NCI-H1694 treated with DMSO at 0.1 percent for 48 hours (cell line): ENCODE measurements around the gene NOL6.

Source experiments
- DNase-seq: peaks from one replicate; lab custom pipeline; 2025; lab: John Stamatoyannopoulos, UW

NOL6 gene

DNA sequence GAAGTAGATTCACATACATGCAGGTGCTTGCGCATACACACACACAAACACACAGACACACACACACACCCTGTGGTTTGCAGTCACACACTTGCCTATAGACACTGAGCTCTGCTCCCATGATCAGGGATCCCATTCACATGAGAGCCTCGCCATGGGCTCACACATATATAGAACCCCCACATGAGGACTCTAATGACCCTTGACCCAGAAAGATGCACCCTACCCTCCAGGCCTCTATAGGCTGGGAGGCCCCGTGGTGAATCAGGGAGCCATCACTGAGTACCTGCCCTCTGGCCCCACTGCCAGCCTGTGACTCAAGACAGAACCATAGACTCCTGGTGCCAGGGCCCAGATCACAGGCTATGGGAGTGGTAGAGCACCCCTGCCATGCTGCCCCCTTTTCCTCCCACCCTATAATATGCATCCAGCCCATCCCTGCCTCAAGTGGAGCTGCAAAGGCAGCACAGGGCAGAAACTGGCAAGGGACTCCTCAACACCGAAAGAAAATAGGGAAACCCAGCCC, 23.0 kb downstream of the NOL6 start:
- no peak for DNase-seq

DNA sequence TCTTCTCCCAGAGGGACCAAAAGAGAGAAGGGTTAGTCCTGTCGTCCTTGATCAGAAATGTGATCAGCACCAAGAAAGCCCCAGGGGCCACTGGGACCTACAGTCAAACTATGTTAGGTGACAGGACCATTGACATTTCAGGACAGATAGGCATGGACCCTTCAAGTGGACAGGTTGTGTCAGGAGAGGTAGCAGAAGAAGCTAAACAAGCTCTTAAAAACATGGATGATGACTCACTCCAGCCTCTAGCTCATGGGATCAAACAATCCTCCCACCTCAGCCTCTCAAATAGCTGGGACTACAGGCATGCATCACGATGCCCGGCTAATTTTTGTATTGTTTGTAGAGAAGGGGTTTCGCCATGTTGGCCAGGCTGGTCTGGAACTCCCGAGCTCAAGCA, 24.0 kb downstream of the NOL6 start:
- DNase-seq = no peak

DNA sequence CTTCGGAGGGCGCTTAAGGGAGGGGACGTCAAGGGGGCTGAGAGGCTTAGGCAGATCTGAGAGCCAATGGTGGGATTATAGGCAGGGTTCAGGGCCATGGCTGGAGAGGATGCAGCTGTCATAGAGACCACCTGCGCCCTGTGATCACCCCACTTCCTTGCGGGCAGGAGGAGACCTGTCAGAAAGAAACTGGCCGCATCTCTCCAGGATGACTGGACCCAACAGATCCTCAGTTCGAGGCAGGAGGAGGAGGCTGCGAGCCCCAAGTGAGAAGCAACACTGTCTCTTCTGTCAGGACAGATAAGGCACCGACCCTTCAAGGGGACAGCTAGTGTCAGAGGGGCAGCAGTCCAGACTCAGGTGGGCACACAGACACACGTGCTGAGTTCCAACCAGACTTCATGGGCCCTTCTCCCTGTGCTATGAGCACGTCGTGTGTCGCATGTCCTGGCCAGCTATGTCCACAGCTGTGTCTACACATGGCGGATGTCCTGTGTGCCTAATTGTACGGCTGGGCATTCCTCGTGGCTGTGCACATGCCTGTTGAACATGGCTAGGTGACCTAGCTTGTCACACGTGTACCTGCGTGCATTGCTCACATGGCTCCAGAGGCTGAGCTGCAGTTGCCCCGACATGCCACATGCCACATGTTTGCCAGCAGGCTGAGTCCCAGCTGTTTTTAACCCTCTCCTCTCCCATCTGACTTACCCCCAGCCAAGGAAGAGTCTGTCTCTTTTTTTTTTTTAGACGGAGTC, 25.7 kb downstream of the NOL6 start:
- peak; percentile 53 for DNase-seq

DNA sequence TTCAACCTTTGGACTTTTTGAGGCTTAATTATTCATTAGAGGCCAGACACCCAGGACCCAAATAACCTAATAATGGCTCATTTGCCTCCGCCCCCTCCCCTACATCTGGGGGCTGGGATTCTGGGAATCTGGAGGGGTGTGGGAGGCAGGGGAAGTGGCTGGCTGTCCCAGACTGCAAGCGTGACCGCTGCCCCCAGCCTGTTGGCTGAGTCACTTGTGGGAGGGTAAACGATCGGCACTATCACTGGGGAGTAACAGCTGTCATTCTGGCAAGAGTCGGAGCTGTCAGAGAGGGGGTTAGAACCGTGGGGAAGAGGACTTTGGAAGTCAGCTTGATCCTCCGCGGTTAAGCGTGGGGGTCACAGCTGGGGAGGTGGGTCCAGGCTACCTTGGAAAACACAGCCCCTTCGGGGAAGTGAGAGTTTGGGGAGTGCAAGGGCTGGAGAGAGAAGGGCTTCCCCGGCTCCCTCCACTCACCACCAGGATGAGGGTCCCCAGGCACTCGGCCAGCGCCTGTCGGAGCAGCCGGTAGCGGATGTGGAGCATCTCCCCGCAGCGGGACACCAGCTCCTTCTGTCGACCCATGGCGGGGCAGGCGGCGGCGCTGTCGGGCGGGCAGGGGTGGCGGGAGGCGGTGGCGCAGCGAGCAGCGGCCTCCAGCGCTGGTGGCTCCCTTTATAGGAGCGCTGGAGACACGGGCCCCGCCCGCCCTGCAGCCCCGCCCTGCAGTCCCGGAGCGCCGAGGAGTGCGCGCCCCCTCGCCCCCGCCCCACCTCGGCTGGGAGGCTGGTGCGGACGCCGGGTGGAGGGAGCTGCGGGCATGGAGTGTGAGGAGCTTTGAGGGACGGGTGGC, 26.6 kb downstream of the NOL6 start, which contains the start of gene AQP3:
AQP3 (minus strand) TSS at position 648 of the 853 bp plus-strand sequence; CDS start at position 585, 63 bp downstream.
- peak; percentile 83 for DNase-seq

DNA sequence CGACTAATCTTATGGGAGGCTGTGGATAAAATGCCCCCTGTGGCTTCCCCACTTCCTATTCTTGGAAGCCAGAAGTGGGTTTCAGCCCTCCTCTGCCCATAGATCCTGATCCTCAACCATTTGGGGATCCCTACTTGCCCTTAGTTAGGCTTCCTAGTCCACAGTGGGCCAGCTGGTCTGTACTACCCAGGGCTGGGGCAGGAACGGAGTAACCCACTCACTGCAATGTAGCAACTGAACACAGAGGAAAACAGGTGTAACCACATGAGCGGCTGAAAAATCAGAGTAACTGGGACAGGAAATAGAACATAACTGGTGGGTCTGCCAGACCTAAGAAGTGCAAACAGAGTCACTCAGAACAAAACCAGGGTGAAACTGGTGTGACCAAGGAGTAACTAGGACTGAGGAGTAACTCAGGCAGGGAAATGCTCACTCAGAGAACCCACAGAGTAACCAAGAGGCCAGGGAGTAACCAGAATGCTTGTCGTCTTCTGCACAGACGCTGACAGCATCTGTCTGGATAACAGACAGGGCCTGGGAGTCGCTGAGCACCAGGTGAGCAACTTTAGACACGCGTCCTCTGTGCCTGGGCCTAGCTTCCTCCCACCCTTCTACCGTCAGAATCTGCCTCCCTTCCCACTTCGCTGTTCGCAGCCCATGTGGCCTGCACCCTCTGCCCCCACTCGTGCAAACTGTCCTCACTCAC, 27.3 kb downstream of the NOL6 start:
- DNase-seq = peak; percentile 23

DNA sequence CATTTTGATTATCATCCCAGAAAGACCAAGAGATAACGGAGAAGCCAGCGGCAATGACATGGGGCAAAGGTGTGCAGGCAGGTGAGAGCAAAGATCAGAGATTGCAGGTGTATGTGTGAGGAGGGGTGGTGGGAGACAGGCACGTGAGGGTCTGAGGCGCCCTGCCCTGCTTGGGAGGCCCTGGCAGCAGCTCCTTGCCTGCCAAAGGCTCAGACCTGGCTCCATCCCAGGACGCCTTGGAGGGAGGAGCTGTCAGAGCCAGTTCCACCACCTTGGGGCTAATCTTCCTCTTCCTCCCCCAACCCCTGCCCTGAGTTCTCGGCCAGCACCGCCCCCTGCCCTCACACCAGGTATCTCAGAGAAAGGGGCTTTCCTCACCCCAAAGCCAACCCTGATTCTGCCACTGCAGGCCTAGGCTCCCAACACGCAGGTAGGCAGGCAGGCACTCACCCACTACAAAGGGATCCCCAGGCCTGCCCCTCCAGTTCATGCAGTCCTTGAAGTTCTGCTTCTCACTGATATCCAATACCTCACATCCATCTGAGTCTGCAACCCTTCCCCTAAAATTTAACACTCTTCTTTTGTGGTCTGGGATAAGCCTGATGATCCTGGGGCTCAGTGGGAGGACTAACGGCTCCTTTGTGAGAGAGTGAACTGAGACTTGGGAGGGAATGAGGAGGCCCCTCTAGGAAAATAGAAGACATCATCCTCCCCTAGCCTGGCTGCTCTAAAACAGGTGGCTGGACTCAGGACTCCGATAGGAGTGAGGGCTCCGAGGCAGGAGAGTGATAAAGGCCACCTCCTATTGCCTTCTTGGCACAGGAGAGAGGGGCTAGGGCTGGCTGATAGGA, 28.1 kb downstream of the NOL6 start:
- DNase-seq = no peak

DNA sequence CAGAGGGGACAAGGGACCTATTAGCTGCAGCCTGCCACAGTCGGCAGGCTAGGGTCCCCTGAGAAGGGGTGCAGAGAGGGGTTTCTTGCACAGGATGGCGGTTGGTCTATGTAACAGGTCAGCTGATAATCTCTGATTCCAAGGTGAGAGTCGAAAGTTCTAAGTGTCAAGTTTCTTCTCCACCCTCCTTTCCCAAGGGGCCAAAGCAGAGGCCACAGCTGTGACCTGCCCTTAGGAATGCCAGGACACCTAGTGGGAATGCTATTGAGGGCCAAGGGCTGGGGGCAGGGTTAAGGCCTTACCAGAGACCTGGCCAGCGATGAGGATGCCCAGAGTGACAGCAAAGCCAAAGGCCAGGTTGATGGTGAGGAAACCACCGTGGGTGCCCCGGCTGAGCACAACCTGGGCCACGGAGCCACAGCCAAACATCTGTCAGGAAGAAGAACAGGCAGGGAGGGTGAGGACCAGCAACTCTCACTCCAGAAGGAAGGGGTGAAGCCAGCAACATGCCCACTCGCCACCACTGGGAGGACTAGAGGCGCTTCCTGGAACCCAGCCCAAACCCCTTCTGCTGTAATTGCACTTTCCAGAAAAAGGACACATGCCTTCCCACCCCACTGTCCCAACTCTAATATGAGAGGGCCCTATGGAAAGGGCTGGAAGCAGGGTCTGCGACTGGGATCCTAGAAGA, 30.1 kb downstream of the NOL6 start:
- no peak for DNase-seq

DNA sequence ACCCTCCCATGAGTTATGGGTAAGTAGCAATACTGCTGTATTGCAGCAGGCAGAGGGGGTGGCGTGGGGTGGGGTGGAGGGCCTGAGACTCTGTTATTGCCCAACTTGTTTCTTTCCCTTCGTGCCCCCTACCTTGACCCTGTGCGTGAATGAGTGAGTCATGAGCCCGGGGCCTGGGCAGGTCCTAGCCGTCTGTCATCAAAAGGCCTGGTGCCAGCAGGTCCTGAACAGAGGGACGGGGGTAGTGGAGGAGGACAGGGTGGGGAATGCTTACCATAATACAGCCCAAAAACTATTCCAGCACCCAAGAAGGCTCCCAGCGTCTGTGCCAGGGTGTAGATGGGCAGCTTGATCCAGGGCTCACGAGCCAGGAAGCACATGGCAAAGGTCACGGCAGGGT, 30.7 kb downstream of the NOL6 start:
- no peak for DNase-seq

DNA sequence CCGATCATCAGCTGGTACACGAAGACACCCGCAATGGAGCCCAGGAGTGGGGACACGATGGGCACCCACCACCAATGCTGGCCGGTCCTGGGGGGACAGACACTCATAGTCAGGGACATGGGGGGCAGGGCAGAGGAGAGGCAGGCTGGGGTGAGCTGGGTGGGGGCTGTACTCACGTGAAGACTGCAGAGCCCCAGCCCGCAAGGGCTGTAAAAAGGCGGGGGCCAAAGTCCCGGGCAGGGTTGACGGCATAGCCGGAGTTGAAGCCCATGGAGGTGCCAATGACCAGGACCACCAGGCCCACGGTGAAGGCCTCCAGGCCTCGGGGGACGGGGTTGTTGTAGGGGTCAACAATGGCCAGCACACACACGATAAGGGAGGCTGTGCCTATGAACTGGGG, 31.6 kb downstream of the NOL6 start:
- no peak for DNase-seq

DNA sequence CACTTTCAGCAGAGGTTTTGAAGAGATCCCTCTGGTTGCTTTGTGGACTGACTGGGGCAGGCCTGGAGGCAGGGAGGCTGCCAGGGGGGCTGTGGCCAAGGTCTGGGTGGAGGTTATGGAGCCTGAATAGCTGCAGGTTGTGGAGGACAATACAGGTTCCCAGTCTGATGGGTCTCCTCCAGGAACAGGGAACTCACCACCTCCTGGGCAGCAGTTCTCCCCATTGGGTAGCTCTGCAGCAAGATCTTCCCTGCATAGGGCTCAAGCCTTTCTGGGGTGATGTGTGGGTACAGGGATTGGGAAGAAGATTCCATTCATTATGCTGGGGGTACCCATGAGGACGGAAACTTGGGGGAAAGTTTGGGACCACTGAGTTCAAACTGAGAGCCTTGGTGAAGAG, 33.1 kb downstream of the NOL6 start:
- DNase-seq = no peak

DNA sequence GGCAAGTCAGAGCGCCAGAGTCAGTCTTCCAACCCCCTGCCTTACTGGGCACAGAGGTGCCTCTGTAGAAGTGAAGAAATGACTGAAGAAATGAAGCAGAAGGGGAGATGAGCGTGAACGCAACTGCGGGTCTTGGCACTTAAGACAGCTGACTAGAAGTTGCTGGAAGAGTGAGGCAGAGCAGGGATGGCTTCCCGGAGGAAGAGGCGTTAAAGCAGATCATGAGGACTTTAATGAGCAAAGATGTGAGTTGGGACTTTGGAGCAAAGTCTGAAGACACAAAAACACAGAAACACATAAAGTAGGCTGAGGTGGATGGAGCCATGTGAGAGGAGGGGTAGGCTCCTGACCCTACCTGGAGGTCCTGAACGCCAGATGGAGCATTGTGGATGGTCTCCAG, 33.5 kb downstream of the NOL6 start:
- no peak for DNase-seq

DNA sequence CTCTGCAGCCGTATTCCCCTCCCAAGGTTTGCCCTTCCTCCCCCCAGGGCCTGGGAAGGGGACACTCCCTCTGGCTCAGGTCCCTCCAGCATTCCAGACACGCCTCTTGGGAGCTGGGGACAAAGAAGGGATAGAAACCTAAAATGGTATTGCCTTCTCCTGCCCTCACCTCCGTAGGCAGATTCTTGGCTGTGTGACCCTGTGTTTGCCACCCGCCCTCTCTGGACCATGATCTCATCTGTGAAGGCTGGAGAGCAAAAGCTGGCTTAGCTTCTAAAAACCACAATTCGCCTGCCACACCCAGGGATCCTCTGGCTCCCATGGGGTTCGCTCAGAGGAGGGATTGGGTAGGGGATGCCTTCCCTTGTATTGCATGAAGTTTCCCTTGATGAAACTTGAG, 34.0 kb downstream of the NOL6 start:
- no peak for DNase-seq

DNA sequence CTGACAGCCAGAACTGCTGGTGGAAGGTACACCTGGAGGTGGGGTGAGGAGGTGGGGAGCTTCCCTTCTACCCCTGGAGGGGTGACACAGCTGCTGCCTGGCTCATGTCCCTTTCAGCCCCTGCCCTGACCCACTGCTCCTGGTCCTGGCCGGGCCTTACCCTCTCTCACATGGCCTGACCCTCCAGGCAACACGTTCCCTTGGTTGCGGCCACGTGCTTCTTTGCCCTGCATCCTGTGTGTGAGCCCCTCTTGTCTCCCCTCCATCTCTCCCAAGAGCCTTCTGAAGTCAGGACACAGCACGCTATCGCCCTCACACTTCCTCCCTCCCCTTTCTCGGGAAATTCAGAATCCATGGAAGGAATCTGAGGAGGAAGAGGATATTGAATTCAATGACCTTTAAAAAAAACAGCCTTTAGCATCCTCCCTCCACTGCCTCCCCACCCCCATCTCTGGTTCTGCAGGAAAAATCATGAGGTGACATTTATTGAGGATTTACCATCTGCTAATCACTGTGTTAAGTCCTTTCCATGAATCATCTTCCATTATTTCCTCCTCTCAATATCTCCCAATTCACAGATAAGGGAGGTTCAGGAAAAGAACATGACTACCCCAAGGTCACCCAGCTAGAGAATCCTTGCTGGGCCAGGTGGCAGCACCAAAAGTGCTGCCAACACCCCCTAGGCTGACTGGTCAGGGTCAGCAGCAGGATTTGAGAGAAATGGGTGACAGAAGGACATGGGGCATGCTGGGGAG, 34.6 kb downstream of the NOL6 start:
- DNase-seq = no peak

DNA sequence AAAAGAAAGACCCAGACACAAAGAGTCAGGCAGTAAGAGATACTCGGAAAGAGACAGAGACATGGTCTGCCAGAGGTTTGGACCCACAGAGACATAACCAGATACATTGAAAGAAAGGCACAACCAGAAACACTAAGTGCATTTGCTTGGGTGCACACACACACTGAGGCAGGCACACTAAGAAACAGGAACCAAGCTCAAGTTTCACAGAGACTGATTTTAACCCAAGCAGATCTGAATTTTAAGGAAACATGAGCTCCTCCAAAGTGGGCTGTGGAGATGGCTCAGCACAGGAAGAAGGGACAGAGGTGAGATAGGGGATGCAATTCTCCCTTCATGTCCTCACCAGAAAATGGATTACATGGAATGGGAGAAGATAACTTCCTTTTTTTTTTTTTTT, 35.8 kb downstream of the NOL6 start:
- no peak for DNase-seq

DNA sequence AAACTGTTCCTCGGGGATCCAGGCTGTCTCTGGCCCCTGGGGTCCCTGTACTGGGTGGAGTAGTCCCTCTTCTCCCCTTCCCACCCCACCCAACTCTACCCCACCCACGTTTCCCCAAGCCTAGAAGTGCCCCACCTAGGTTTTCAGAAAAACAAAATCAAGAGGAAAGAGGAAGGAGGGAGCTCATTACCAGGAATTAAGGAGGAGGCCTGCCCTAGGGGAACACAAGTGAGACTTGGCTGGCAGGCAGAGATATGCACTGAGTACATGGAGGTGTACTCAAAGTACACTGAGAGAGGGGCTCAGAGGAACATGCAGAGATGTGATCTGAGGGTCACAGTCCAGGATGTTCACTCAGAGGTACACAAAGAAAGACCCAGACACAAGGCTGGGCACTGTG, 36.5 kb downstream of the NOL6 start:
- DNase-seq = no peak

DNA sequence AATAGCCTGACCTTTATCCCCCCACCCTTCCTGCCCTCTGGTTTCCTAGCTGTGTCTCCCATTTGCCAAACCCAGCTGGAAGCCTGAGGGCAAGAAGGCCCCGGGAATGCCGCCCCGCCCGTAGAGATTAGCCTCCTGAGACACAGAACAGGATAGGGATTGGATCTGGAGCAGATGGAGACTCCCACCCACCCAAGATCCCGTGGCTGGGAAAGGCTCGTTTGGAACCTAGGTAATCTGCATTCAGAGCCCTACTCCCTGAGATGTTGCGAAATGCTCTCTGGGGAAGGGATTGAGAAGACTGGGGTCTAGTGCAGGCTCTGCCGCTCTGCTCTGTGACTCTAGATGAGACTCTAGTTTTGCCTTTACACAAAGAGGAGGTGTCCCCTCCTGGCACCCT, 37.3 kb downstream of the NOL6 start:
- DNase-seq = no peak

DNA sequence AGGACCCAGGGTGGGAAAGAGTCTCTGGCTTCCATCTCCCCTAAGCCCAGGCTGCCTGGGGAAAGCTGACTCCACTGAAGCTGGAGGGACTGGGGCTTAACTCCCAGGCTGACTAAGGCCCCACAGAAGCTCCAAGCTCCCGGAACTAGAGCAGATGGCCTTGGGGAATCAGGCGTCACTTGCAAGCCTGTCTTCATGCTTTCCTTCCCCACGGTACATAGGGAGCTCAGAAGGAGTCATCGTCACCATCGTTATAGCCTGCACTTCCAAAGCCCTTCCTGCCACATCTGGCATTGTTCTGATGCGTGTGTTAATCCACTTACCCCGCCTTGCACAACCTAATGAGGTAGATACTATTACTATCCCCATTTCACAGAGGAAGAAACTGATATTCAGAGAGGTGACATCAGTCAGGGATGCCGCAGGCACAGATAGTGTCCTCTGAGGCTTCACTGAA, 37.9 kb downstream of the NOL6 start:
- no peak for DNase-seq

DNA sequence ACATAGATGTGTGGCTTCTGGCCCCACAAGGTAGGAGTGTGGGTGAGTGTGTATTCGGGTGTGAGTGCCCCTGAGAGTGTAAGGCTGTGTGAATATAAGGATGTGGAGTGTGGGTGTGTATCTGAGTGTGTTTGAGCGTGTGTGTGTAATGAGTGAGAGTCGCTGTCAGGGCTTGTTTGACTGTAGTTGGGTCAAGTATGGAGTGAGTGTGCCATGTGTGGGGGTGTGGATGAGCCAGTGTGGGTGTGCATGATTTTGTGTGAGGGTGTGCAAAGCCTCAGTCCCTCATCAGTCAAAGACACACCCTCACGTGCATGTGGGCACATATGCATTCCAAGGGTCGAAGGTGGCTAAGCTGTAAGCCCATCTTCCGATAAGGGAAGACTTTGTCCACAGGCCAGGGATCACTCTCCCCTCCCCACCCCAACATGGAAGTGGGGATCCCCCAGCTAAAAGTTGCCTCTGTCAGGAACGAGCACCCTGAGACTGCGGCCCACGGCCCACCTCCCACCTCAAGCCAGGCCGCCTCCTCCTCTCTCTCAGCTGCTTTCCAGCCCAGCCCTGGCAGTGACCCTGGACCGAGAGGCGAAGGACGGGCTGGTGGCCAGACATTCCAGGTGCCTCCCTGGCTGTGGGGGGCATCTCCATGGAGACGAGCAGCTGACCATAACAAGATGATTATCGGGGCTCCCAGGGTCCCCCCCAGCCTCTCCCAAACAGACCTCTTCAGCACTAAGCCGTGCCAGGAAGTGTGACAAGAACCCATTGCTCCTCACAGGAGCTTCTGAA, 39.2 kb downstream of the NOL6 start:
- DNase-seq = no peak

DNA sequence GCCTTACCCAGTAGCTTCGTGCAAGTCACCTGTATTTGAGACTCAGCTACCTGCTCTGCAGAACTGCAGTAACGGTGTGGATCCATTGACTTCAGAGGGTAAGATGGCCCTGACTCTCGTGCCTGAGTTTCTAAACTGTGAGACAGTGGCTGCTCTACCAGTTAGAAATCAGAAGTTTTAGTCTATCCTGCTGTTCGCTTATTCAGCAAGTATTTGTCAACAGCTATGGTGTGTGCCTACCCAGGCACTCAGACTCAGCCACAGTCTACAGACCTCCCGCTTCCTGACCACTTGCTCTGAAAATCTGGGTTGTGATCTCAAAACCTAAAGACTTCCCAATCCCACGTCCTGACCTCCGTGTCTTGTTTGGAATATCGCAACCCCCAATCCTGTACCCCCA, 39.9 kb downstream of the NOL6 start:
- DNase-seq = no peak
